ENCODE measurements around the gene ZC3H10. TPM values are rescaled to one million over a fixed set of nuclear protein-coding genes. Genes with fewer than 3 reads are reported as not detected.

The ZC3H10 gene
- total and polyA plus RNA-seq, 2 of the 8 experiments (the other 6 are each of a cell fraction or from before 2014, with no cell fraction given), result 4.0 to 11.2 TPM

DNA sequence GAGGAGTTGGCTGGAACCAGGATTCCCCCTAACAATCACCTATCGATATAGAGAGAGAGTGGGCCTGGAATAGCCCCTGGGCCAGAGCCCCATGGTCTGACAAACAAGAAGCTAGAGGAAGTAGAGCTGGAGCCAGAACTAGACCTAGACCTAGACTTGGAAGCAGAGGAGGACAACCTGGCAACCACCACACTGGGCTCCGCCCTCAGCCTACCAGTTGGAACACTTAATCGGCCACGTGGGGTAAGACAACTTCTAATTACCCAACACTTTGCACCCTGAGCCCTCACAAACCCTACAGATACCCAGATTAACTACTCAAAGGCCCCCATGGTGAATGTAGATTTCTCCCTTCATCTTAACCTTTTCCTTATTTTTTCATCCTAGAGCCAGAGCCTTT, 18.3 kb upstream of the ZC3H10 start:
- Histone ChIP-seq H3K36me3 (ENCODE audit: control insufficient read depth in 2 of 4, insufficient read depth in 4 of 4, low read length in 3 of 4) (peaks cover 23 to 67% (median 57%) of the 10 kb centered on the region in 4 experiments), H3K79me2 (ENCODE audit: control insufficient read depth in 1 of 2, insufficient read depth in 2 of 2, low read length in 2 of 2) (peaks cover 2 to 4% of the 10 kb centered on the region in 2 experiments; a peak in 3 of 4 replicates), H2BK15ac (ENCODE audit: low read length) (no peak overlapping the region), H2BK120ac (replicated peaks; ENCODE audit: low read depth, low read length) (no peak overlapping the region), H3K23ac (ENCODE audit: insufficient read length) (no peak overlapping the region), H3K18ac (ENCODE audit: extremely low read depth, low read length) (no peak overlapping the region), H2AK5ac (ENCODE audit: low read depth, low read length) (no peak overlapping the region), H2BK5ac (ENCODE audit: low read depth, low read length) (no peak overlapping the region), H3K4me3 (ENCODE audit: extremely low read depth in 1 of 4, insufficient read depth in 2 of 4, low read depth in 3 of 4, low read length in 4 of 4) (no peak overlapping the region), H3K56ac (replicated peaks; ENCODE audit: insufficient read length, low read depth, low read length) (no peak overlapping the region), H3K79me1 (ENCODE audit: low read depth, low read length) (no peaks in the 10 kb centered on the region), H3K9ac (replicated peaks in 1 of 4; ENCODE audit: extremely low read depth in 1 of 4, low read depth in 3 of 4, low read length in 3 of 4) (no peak overlapping the region), H3K4me1 (replicated peaks in 1 of 4; ENCODE audit: control insufficient read depth in 3 of 4, insufficient read depth in 4 of 4, low read length in 3 of 4) (no peaks in the 10 kb centered on the region), H3K23me2 (ENCODE audit: low read depth, low read length) (no peaks in the 10 kb centered on the region; the same call in 1 of the 2 replicates), H2BK12ac (ENCODE audit: low read depth, low read length) (no peak overlapping the region), H4K8ac (ENCODE audit: extremely low read depth, insufficient read depth, low read length) (no peak overlapping the region; the same call in 1 of the 2 replicates), H2BK20ac (ENCODE audit: low read length) (no peak overlapping the region), H4K91ac (replicated peaks; ENCODE audit: insufficient read length, low read length) (no peak overlapping the region), H2AFZ (ENCODE audit: low read length) (no peak overlapping the region), H3K9me3 (ENCODE audit: insufficient read depth in 2 of 2, low read depth in 1 of 2, low read length in 1 of 2) (no peaks in the 10 kb centered on the region), H3K27me3 (replicated peaks in 1 of 4; ENCODE audit: control insufficient read depth in 3 of 4, extremely low read depth in 1 of 4, insufficient read depth in 3 of 4, low read length in 3 of 4) (no peaks in the 10 kb centered on the region), H3K27ac (ENCODE audit: low read depth, low read length) (no peak overlapping the region), H4K5ac (ENCODE audit: insufficient read length, low read depth, low read length) (no peak overlapping the region), H3K4ac (replicated peaks; ENCODE audit: insufficient read length, low read depth, low read length) (no peak overlapping the region), H3K14ac (ENCODE audit: insufficient read length) (no peak overlapping the region), H3K4me2 (ENCODE audit: insufficient read depth in 1 of 2, low read depth in 2 of 2, low read length in 2 of 2) (no peak overlapping the region), H4K20me1 (replicated peaks in 1 of 2; ENCODE audit: control insufficient read depth in 1 of 2, insufficient read depth in 2 of 2, low read length in 2 of 2) (peaks cover 0 to 1% of the 10 kb centered on the region in 2 experiments)
- WGBS, 2 experiments (ENCODE audit: extremely low coverage in 1 of 2, insufficient coverage in 1 of 2, insufficient read length in 1 of 2, insufficient replicate concordance in 2 of 2, low coverage in 1 of 2, low lambda C conversion rate in 2 of 2, missing lambda C conversion rate in 1 of 2), result 91% methylated on average over 4 of the region's 4 CpGs; no CpG with 5 or more reads in 1 of the 2 experiments
- DNase-seq (ENCODE audit: low read depth in 1 of 2, low spot score in 2 of 2), result no peak
- ChIA-PET CTCF (ENCODE audit: partially characterized antibody) (interaction anchor here (1.0 kb wide), 2 partner anchors 11 to 19 kb away, joined by 3 to 5 read pairs; no protein-coding TSS in a partner anchor), POLR2A (ENCODE audit: partially characterized antibody) (interaction anchor here (0.9 to 1.5 kb wide), 6 partner anchors 18 to 88 kb away, joined by 3 read pairs; partner anchors contain the start of genes MYL6 and ZC3H10)
- no peak for FAIRE-seq
- no peak for TF ChIP-seq PHF8 (conservative IDR thresholded peaks at IDR 0.05; ENCODE audit: low read depth, low read length)
- no peak for TF ChIP-seq POLR2AphosphoS5 (IDR thresholded peaks at IDR 0.05; ENCODE audit: low read depth, low read length)
- TF ChIP-seq ZNF274 (IDR thresholded peaks at IDR 0.05; ENCODE audit: borderline replicate concordance, extremely low read depth, low read length), result no peak
- TF ChIP-seq POLR2A (IDR thresholded peaks at IDR 0.05; ENCODE audit: control extremely low read depth in 1 of 2, low read depth in 2 of 2, low read length in 2 of 2), result no peak
- no peak for TF ChIP-seq MAFK (IDR thresholded peaks at IDR 0.05; ENCODE audit: low read depth, low read length)
- no peak for TF ChIP-seq JUND (IDR thresholded peaks at IDR 0.05; ENCODE audit: low read length)
- no peak for TF ChIP-seq SIN3A (conservative IDR thresholded peaks at IDR 0.05 in 1 of 2, IDR thresholded peaks at IDR 0.05 in 1 of 2; ENCODE audit: low read depth in 1 of 2, low read length in 2 of 2)
- TF ChIP-seq CBX5 (IDR thresholded peaks at IDR 0.05; ENCODE audit: low read depth, low read length), result no peak
- TF ChIP-seq EZH2 (IDR thresholded peaks at IDR 0.05; ENCODE audit: low read depth, low read length, severe bottlenecking), result no peak
- no peak for TF ChIP-seq CEBPB (IDR thresholded peaks at IDR 0.05; ENCODE audit: low read depth, low read length)
- TF ChIP-seq, protein P1, sequence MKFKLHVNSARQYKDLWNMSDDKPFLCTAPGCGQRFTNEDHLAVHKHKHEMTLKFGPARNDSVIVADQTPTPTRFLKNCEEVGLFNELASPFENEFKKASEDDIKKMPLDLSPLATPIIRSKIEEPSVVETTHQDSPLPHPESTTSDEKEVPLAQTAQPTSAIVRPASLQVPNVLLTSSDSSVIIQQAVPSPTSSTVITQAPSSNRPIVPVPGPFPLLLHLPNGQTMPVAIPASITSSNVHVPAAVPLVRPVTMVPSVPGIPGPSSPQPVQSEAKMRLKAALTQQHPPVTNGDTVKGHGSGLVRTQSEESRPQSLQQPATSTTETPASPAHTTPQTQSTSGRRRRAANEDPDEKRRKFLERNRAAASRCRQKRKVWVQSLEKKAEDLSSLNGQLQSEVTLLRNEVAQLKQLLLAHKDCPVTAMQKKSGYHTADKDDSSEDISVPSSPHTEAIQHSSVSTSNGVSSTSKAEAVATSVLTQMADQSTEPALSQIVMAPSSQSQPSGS (IDR thresholded peaks at IDR 0.05; ENCODE audit: low read length), result no peak
- TF ChIP-seq CREB1 (IDR thresholded peaks at IDR 0.05), result no peak
- TF ChIP-seq FOSL1 (IDR thresholded peaks at IDR 0.05; ENCODE audit: insufficient read depth, low read depth, low read length), result no peak

Measured in H1 (cell line).